Testis (tissue), 3 donors: ENCODE results near the gene CDK14. TPM values are rescaled to one million over a fixed set of nuclear protein-coding genes. Genes with fewer than 3 reads are reported as not detected.

ENCODE experiments used
- DNase-seq: peaks from one replicate; pipeline ENCODE4 v3.0.0-alpha.2; 2019
- H3K27ac ChIP-seq, 2 donors: fragments of 200-600 bp; sonication (generic); one replicate each; pipeline ENCODE4 v1.5.1; 2019
- H3K27me3 ChIP-seq: fragments of 200-600 bp; sonication (generic); one replicate; pipeline ENCODE4 v1.5.1; 2019
- H3K36me3 ChIP-seq: fragments of 200-600 bp; sonication (generic); one replicate; pipeline ENCODE4 v1.5.1; 2017; ENCODE audit warnings: low read depth; ENCODE audit errors: missing control alignments
- H3K4me1 ChIP-seq: fragments of 200-600 bp; sonication (generic); one replicate; pipeline ENCODE4 v1.5.1; 2019
- H3K4me3 ChIP-seq, 2 donors: fragments of 200-600 bp; sonication (generic); one replicate each; pipeline ENCODE4 v1.5.1; 2017 to 2019
- H3K9me3 ChIP-seq: fragments of 200-600 bp; sonication (generic); one replicate; pipeline ENCODE4 v1.5.1; 2017
- CTCF ChIP-seq, 3 experiments: fragments of 450-650 bp in 2 of 3; fragments of 200-600 bp in 1 of 3; sonication (generic) in 1 of 3; IDR thresholded peaks; one replicate each; pipeline ENCODE4 v1.5.1; 2016 to 2019; ENCODE audit warnings: antibody characterized with exemption in 3 of 3, mild to moderate bottlenecking in 2 of 3, moderate library complexity in 1 of 3
- POLR2A ChIP-seq: fragments of 450-650 bp; IDR thresholded peaks from one replicate; pipeline ENCODE4 v1.6.1; 2017; ENCODE audit warnings: antibody characterized with exemption, mild to moderate bottlenecking, moderate library complexity
- WGBS, 2 donors: methylation state at CpG; one replicate each; pipeline ENCODE4 v1.1.5; 2018; 5-methylcytosine and 5-hydroxymethylcytosine counted together
- intact Hi-C: fragments of 100-400 bp; cut with DNase I; formaldehyde crosslinking; loops from one replicate; pipeline ENCODE4 v1.15.1; 2023; ENCODE audit warnings: low total_unique reads
- polyA plus RNA-seq: library from polyadenylated mRNA; stranded (reverse); fragments of 350-450 nt; fragmentation: Illumina TruSeq; extraction: RNeasy Lipid Tissue Mini Kit (QIAGEN cat#74804); gene quantifications from one replicate; pipeline ENCODE4 v1.2.3, GENCODE V29; 2014; ENCODE audit warnings: low read depth, low replicate concordance; ENCODE audit not compliant: insufficient read depth
- total RNA-seq, 2 donors: library from RNA; depleted of rRNA; stranded (reverse); fragments of >200 nt; gene quantifications; one replicate each; pipeline ENCODE4 v1.2.3, GENCODE V29; 2016

Gene CDK14
- total and polyA plus RNA-seq, 3 donors from 2014 or later: 18.9 to 22.7 (median 19.5) TPM

- Histone ChIP-seq H3K36me3 (no peaks in the 10 kb centered on the region), H3K27me3 (no peaks in the 10 kb centered on the region), H3K9me3 (no peaks in the 10 kb centered on the region), H3K4me1 (no peaks in the 10 kb centered on the region), H3K27ac (no peak overlapping the region), H3K4me3 (no peak overlapping the region)
- 74 to 76% methylated on average over 5 of the region's 5 CpGs for WGBS, 2 donors
- no peak for DNase-seq
- intact Hi-C loops: no loop called here
- TF ChIP-seq CTCF (IDR thresholded peaks at IDR 0.05) (no peak), POLR2A (no peak)
Observed at GRCh38 chr7:90957883-90958282, 361.8 kb downstream of the CDK14 start.

- 83 to 89% methylated on average over 2 of the region's 2 CpGs for WGBS, 2 donors
- intact Hi-C loops: no loop called here
Observed at GRCh38 chr7:90958647-90959046, 362.5 kb downstream of the CDK14 start.

GRCh38 chr7:90961037-90961725 is 365.1 kb downstream of the CDK14 start:
- 86 to 90% methylated on average over 1 of the region's 1 CpG for WGBS, 2 donors
- no peak overlapping the region for H3K4me3 ChIP-seq
- no peaks in the 10 kb centered on the region for H3K36me3 ChIP-seq
- intact Hi-C loops: no loop called here
- no peaks in the 10 kb centered on the region for H3K4me1 ChIP-seq
- H3K27ac ChIP-seq: no peak overlapping the region
- no peaks in the 10 kb centered on the region for H3K27me3 ChIP-seq
- no peak for DNase-seq
- TF ChIP-seq CTCF (IDR thresholded peaks at IDR 0.05) (no peak), POLR2A (no peak)
- H3K9me3 ChIP-seq: no peaks in the 10 kb centered on the region

More at GRCh38 chr7:90958647-90959046, 362.5 kb downstream of the CDK14 start:
- Histone ChIP-seq H3K27ac (no peak overlapping the region), H3K36me3 (no peaks in the 10 kb centered on the region), H3K4me1 (no peaks in the 10 kb centered on the region), H3K27me3 (no peaks in the 10 kb centered on the region), H3K4me3 (no peak overlapping the region), H3K9me3 (no peaks in the 10 kb centered on the region)
- TF ChIP-seq CTCF (IDR thresholded peaks at IDR 0.05): no peak
- no peak for TF ChIP-seq POLR2A
- no peak for DNase-seq

GRCh38 chr7:90965211-90965610 is 369.1 kb downstream of the CDK14 start:
- Histone ChIP-seq H3K4me1 (no peaks in the 10 kb centered on the region), H3K4me3 (no peak overlapping the region), H3K27me3 (no peaks in the 10 kb centered on the region), H3K36me3 (no peaks in the 10 kb centered on the region), H3K27ac (no peak overlapping the region), H3K9me3 (no peaks in the 10 kb centered on the region)
- TF ChIP-seq CTCF (IDR thresholded peaks at IDR 0.05): no peak
- TF ChIP-seq POLR2A: no peak
- no peak for DNase-seq
- 94 to 97% methylated on average over 2 of the region's 2 CpGs for WGBS, 2 donors
- intact Hi-C loops: no loop called here

- 84 to 86% methylated on average over 1 of the region's 1 CpG for WGBS, 2 donors
- no peaks in the 10 kb centered on the region for H3K27me3 ChIP-seq
- no peak overlapping the region for H3K27ac ChIP-seq
- no peak for TF ChIP-seq POLR2A
- no peak for TF ChIP-seq CTCF (IDR thresholded peaks at IDR 0.05)
- no peaks in the 10 kb centered on the region for H3K9me3 ChIP-seq
- H3K36me3 ChIP-seq: no peaks in the 10 kb centered on the region
- no peak for DNase-seq
- no peaks in the 10 kb centered on the region for H3K4me1 ChIP-seq
- no peak overlapping the region for H3K4me3 ChIP-seq
- intact Hi-C loops: no loop called here
Observed at GRCh38 chr7:90966346-90966745, 370.2 kb downstream of the CDK14 start.
